22Rv1 (cell line): ENCODE results near the gene COG5.

Experiments used
- CTCF ChIP-seq: fragments of 450-650 bp; IDR thresholded peaks from 2 replicates; pipeline ENCODE4 v1.5.1; 2017; ENCODE audit warnings: mild to moderate bottlenecking
- ZFX ChIP-seq: fragments of 450-650 bp; IDR thresholded peaks from 2 replicates; pipeline ENCODE4 v1.6.1; 2017; ENCODE audit warnings: antibody characterized with exemption, borderline replicate concordance

GRCh38 chr7:107171496-107171895 lies 392.2 kb downstream of the COG5 start:
- TF ChIP-seq CTCF = no peak
- no peak for TF ChIP-seq ZFX
